SU-DHL-6 (cell line): Measurements from ENCODE around the gene OXNAD1.

Experiments
- H2AFZ ChIP-seq: fragments of 200-600 bp; sonication (generic); 2 replicates; pipeline ENCODE4 v1.6.1; 2014; ENCODE audit warnings: low read depth, mild to moderate bottlenecking, moderate library complexity, mixed read lengths, antibody characterized with exemption, low read length; ENCODE audit not compliant: severe bottlenecking
- H3F3A ChIP-seq: fragments of 200-600 bp; shearing (Covaris generic); 2 replicates; pipeline ENCODE4 v1.6.0; 2016; ENCODE audit warnings: antibody characterized with exemption, mild to moderate bottlenecking; ENCODE audit not compliant: insufficient read depth
- H3K27ac ChIP-seq: fragments of 200-600 bp; sonication (generic); 2 replicates; pipeline ENCODE4 v1.5.1; 2016; ENCODE audit warnings: low read depth, mild to moderate bottlenecking, low read length, moderate library complexity, mixed read lengths
- H3K27me3 ChIP-seq: fragments of 200-600 bp; sonication (generic), shearing (Covaris generic); 2 replicates; pipeline ENCODE4 v1.6.0; 2014; ENCODE audit warnings: mild to moderate bottlenecking, low read length
- H3K36me3 ChIP-seq: fragments of 200-600 bp; sonication (generic); 2 replicates; pipeline ENCODE4 v1.6.1; 2014; ENCODE audit warnings: mild to moderate bottlenecking, low read length, mixed read lengths
- H3K4me2 ChIP-seq: fragments of 300-600, 200-600 bp; shearing (Covaris generic), sonication (generic); 2 replicates; pipeline ENCODE4 v1.6.0; 2014; ENCODE audit warnings: low read length, low read depth, mild to moderate bottlenecking; ENCODE audit not compliant: poor library complexity, severe bottlenecking
- H3K4me3 ChIP-seq: fragments of 200-600 bp; sonication (generic); 2 replicates; pipeline ENCODE4 v1.5.1; 2014; ENCODE audit warnings: antibody characterized with exemption, low read length, mild to moderate bottlenecking, mixed read lengths; ENCODE audit not compliant: insufficient read depth, poor library complexity, severe bottlenecking
- H3K79me2 ChIP-seq: fragments of 200-600 bp; sonication (generic); 2 replicates; pipeline ENCODE4 v1.6.1; 2014; ENCODE audit warnings: mild to moderate bottlenecking, low read length, moderate library complexity; ENCODE audit not compliant: insufficient read depth
- H3K9ac ChIP-seq: fragments of 200-600 bp; sonication (generic); 2 replicates; pipeline ENCODE4 v1.7.0; 2014; ENCODE audit warnings: mild to moderate bottlenecking, low read length
- H3K9me2 ChIP-seq: fragments of 200-600 bp; sonication (generic); replicated peaks from 2 replicates; pipeline ENCODE4 v1.6.1; 2014; ENCODE audit warnings: low read length; ENCODE audit not compliant: insufficient read depth
- H3K9me3 ChIP-seq: fragments of 200-600 bp; sonication (generic); 2 replicates; pipeline ENCODE4 v1.6.1; 2014; ENCODE audit warnings: low read length, mixed read lengths; ENCODE audit not compliant: insufficient read depth
- H4K20me1 ChIP-seq: fragments of 200-600 bp; sonication (generic); 2 replicates; pipeline ENCODE4 v1.6.1; 2014; ENCODE audit warnings: low read depth, mild to moderate bottlenecking, antibody characterized with exemption, low read length, moderate library complexity, mixed read lengths
- EZH2phosphoT487 ChIP-seq: fragments of 200-600 bp; sonication (generic), shearing (Covaris generic); conservative IDR thresholded peaks from 2 replicates; pipeline ENCODE4 v1.6.1; 2018; ENCODE audit warnings: mild to moderate bottlenecking, antibody characterized with exemption, low read length, moderate library complexity, mixed read lengths
- TF ChIP-seq, protein P1 (sequence below): fragments of 200-600 bp; sonication (generic); IDR thresholded peaks from one replicate; pipeline ENCODE4 v1.5.1; 2017; ENCODE audit warnings: antibody characterized with exemption, mild to moderate bottlenecking, low read length, moderate library complexity; ENCODE audit not compliant: insufficient read depth, poor library complexity, severe bottlenecking

OXNAD1 gene

DNA sequence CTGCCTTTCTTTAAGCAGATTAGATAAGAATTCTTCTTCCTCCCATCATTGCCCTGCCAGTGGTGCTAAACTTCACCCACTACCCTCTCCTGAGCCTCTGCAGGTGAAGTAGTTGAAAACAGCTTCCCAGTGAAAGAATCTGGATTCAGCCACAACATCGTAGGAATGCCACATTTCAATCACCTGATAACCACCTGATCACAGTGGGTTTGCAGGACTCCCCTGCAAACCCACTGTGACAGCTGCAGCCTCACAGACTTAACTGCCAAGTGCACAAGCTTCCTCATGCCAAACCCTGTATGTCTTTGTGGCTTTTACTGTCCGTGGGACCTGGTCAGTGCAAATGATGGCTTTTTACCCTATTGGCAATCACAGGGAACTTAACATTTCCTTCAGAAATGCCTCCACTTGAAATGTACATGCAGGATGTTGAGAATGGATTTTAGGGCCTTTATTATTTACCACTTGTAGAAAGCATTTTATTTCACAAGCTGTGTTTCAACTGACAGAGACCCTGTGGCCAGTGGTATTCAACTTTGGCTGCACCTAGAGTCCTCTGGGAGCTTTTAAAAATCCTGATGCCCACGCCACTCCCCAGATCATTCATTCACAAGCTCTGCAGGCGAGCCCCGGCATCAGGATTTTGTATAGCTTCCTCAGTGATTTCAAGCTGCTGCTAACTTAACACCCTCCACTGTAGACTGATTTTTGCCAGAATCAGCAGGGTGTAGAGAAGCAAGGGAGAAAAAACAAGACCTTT lies 49.1 kb downstream of the OXNAD1 start:
- no peaks in the 10 kb centered on the region for H3K9me3 ChIP-seq
- H3K27me3 ChIP-seq: no peaks in the 10 kb centered on the region
- TF ChIP-seq, protein P1, sequence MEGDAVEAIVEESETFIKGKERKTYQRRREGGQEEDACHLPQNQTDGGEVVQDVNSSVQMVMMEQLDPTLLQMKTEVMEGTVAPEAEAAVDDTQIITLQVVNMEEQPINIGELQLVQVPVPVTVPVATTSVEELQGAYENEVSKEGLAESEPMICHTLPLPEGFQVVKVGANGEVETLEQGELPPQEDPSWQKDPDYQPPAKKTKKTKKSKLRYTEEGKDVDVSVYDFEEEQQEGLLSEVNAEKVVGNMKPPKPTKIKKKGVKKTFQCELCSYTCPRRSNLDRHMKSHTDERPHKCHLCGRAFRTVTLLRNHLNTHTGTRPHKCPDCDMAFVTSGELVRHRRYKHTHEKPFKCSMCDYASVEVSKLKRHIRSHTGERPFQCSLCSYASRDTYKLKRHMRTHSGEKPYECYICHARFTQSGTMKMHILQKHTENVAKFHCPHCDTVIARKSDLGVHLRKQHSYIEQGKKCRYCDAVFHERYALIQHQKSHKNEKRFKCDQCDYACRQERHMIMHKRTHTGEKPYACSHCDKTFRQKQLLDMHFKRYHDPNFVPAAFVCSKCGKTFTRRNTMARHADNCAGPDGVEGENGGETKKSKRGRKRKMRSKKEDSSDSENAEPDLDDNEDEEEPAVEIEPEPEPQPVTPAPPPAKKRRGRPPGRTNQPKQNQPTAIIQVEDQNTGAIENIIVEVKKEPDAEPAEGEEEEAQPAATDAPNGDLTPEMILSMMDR: no peak
- TF ChIP-seq EZH2phosphoT487: no peak
- H3K9ac ChIP-seq: no peak overlapping the region
- H2AFZ ChIP-seq: no peak overlapping the region
- H3K27ac ChIP-seq: no peak overlapping the region
- peaks cover 35% of the 10 kb centered on the region for H3F3A ChIP-seq
- H3K9me2 ChIP-seq: no peaks in the 10 kb centered on the region
- H3K4me2 ChIP-seq: no peak overlapping the region
- peaks cover 28% of the 10 kb centered on the region for H3K36me3 ChIP-seq
- no peak overlapping the region for H3K4me3 ChIP-seq
- no peaks in the 10 kb centered on the region for H3K79me2 ChIP-seq
- H4K20me1 ChIP-seq: no peaks in the 10 kb centered on the region

DNA sequence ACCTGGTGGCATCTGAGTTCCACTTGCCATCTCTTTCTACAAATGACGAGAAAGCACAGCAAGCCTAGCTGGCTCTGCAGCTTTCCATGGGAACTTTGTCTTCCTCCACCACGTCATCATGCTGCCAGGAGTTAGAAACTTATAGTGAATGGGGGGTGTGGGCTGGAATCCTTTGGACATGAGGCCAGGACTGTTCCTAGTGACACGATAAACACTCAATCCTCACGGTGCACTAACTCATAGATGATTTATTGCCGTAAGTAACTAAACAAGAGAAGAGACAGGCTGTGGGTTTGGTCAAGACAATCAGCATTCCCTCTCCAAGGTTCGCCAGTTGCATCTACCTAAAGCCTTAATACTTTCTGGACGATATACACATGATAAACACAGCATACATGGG lies 50.6 kb downstream of the OXNAD1 start:
- Histone ChIP-seq H3K9me2 (no peaks in the 10 kb centered on the region), H3K27ac (no peak overlapping the region), H3F3A (peaks cover 20% of the 10 kb centered on the region), H2AFZ (no peak overlapping the region), H3K79me2 (peaks cover 3% of the 10 kb centered on the region; the same call in 1 of the 2 replicates), H3K4me2 (no peak overlapping the region), H4K20me1 (no peaks in the 10 kb centered on the region), H3K9ac (no peak overlapping the region), H3K27me3 (no peaks in the 10 kb centered on the region), H3K36me3 (peaks cover 41% of the 10 kb centered on the region), H3K9me3 (no peaks in the 10 kb centered on the region), H3K4me3 (no peak overlapping the region)
- no peak for TF ChIP-seq EZH2phosphoT487
- TF ChIP-seq, protein P1: no peak

DNA sequence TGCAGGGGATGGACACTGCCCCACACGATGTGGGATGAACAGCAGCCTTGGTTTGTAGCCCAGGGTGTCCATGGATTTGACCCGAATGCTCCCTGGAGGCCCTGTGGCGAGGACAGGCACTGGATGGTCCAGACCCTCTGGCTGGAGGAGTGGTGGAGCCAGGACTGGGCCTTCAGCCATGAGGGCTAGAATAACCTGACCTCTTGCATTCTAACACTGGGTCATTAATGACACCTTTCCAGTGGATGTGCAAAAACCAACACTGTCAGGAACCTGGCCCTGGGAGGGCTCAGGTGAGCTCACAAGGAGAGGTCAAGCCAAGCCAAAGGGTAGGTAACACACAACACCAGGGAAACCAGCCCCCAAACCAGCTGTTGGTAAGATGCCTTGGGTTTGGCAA lies 51.4 kb downstream of the OXNAD1 start:
- Histone ChIP-seq H4K20me1 (no peaks in the 10 kb centered on the region), H3K79me2 (peaks cover 3% of the 10 kb centered on the region; the same call in 1 of the 2 replicates), H3K4me3 (no peak overlapping the region), H3K9ac (no peak overlapping the region), H3K4me2 (no peak overlapping the region), H3K9me2 (no peaks in the 10 kb centered on the region), H3K36me3 (peaks cover 41% of the 10 kb centered on the region), H3K9me3 (no peaks in the 10 kb centered on the region), H3F3A (peaks cover 20% of the 10 kb centered on the region), H3K27me3 (no peaks in the 10 kb centered on the region), H3K27ac (no peak overlapping the region), H2AFZ (no peak overlapping the region)
- no peak for TF ChIP-seq EZH2phosphoT487
- TF ChIP-seq, protein P1: no peak
